Right atrium auricular region (tissue), 2 donors: ENCODE data around the gene MCF2L. TPM values are rescaled to one million over a fixed set of nuclear protein-coding genes. Genes with fewer than 3 reads are reported as not detected.

Experiments used
- DNase-seq: peaks from one replicate; pipeline ENCODE4 v3.0.0-alpha.2; 2019; ENCODE audit warnings: low spot score
- H3K27ac ChIP-seq, 2 donors: fragments of 200-600 bp; sonication (generic); 1 replicate in 1 of 2; 2 replicates in 1 of 2; pipeline ENCODE4 v1.5.1; 2016 to 2019
- H3K27me3 ChIP-seq, 2 donors: fragments of 200-600 bp; sonication (generic); one replicate each; pipeline versions ENCODE4 v1.5.1 to v1.6.0; 2017 to 2019
- H3K36me3 ChIP-seq: fragments of 200-600 bp; sonication (generic); one replicate; pipeline ENCODE4 v1.5.1; 2016
- H3K4me1 ChIP-seq, 2 donors: fragments of 200-600 bp; sonication (generic); one replicate each; pipeline versions ENCODE4 v1.5.1 to v1.6.0; 2017 to 2019
- H3K4me3 ChIP-seq, 2 donors: fragments of 200-600 bp; sonication (generic); 1 replicate in 1 of 2; 2 replicates in 1 of 2; pipeline ENCODE4 v1.5.1; 2017 to 2019; ENCODE audit warnings: mild to moderate bottlenecking in 1 of 2, moderate library complexity in 1 of 2
- H3K9me3 ChIP-seq, 2 donors: fragments of 200-600 bp; sonication (generic); one replicate each; pipeline ENCODE4 v1.5.1; 2019
- CTCF ChIP-seq, 2 donors: fragments of 200-600 bp; sonication (generic); IDR thresholded peaks; one replicate each; pipeline ENCODE4 v1.5.1; 2019; ENCODE audit warnings: antibody characterized with exemption in 2 of 2
- total RNA-seq, 2 donors: library from RNA; depleted of rRNA; stranded (reverse); fragments of >200 nt; gene quantifications; one replicate each; pipeline ENCODE4 v1.1.0, GENCODE V29; 2016

The MCF2L gene
- total RNA-seq, 2 donors from 2014 or later: 17.1 to 21.6 TPM

GRCh38 chr13:112956571-112957294 lies 12.3 kb upstream of the MCF2L start:
- H3K36me3 ChIP-seq: no peaks in the 10 kb centered on the region
- H3K9me3 ChIP-seq: no peaks in the 10 kb centered on the region
- no peak for TF ChIP-seq CTCF (IDR thresholded peaks at IDR 0.05)
- H3K27ac ChIP-seq: no peak overlapping the region
- H3K27me3 ChIP-seq: no peaks in the 10 kb centered on the region
- H3K4me3 ChIP-seq: no peak overlapping the region
- peaks cover 0 to 10% of the 10 kb centered on the region in 2 donors for H3K4me1 ChIP-seq
- no peak for DNase-seq

GRCh38 chr13:112957295-112957677 lies 11.7 kb upstream of the MCF2L start:
- DNase-seq: no peak
- H3K4me3 ChIP-seq: no peak overlapping the region
- no peak for TF ChIP-seq CTCF (IDR thresholded peaks at IDR 0.05)

GRCh38 chr13:112958127-112958989 lies 10.7 kb upstream of the MCF2L start:
- DNase-seq: no peak
- no peak for TF ChIP-seq CTCF (IDR thresholded peaks at IDR 0.05)
- Histone ChIP-seq H3K27me3 (no peaks in the 10 kb centered on the region), H3K36me3 (no peaks in the 10 kb centered on the region), H3K27ac (peak overlapping the region; percentile 75 to 78), H3K9me3 (no peaks in the 10 kb centered on the region), H3K4me3 (no peak overlapping the region), H3K4me1 (peaks cover 0 to 10% of the 10 kb centered on the region in 2 donors)

More at GRCh38 chr13:112957295-112957677, 11.7 kb upstream of the MCF2L start:
- Histone ChIP-seq H3K9me3 (no peaks in the 10 kb centered on the region), H3K27ac (no peak overlapping the region), H3K27me3 (no peaks in the 10 kb centered on the region), H3K4me1 (peaks cover 0 to 10% of the 10 kb centered on the region in 2 donors), H3K36me3 (no peaks in the 10 kb centered on the region)

GRCh38 chr13:112959206-112959605 lies 9.8 kb upstream of the MCF2L start:
- TF ChIP-seq CTCF (IDR thresholded peaks at IDR 0.05): no peak
- peak; percentile 67 for DNase-seq
- H3K9me3 ChIP-seq: no peaks in the 10 kb centered on the region
- H3K27me3 ChIP-seq: no peaks in the 10 kb centered on the region
- peaks cover 0 to 10% of the 10 kb centered on the region in 2 donors for H3K4me1 ChIP-seq
- H3K4me3 ChIP-seq: no peak overlapping the region
- H3K36me3 ChIP-seq: no peaks in the 10 kb centered on the region
- H3K27ac ChIP-seq: peak overlapping the region; percentile 75 to 78

GRCh38 chr13:112959701-112960542 lies 9.1 kb upstream of the MCF2L start:
- TF ChIP-seq CTCF (IDR thresholded peaks at IDR 0.05): no peak
- peak overlapping the region; percentile 18 to 69 for H3K27ac ChIP-seq
- no peak for DNase-seq
- H3K9me3 ChIP-seq: no peaks in the 10 kb centered on the region
- no peaks in the 10 kb centered on the region for H3K27me3 ChIP-seq
- H3K4me1 ChIP-seq: peaks cover 0 to 10% of the 10 kb centered on the region in 2 donors
- H3K36me3 ChIP-seq: no peaks in the 10 kb centered on the region
- no peak overlapping the region for H3K4me3 ChIP-seq
